HepG2 (cell line): ENCODE results near the gene SPDYE6. TPM values are rescaled to one million over a fixed set of nuclear protein-coding genes. Genes with fewer than 3 reads are reported as not detected.

Source experiments
- ATF7 ChIP-seq, 2 experiments: fragments of 450-650 bp in 1 of 2; sonication (generic) in 1 of 2; formaldehyde crosslinking in 1 of 2; IDR thresholded peaks; 2 replicates each; pipeline versions ENCODE4 v1.4.0 to v1.6.1; 2016 to 2020; ENCODE audit warnings: antibody characterized with exemption in 1 of 2, mild to moderate bottlenecking in 1 of 2, missing genetic modification reagents in 1 of 2
- DPF2 ChIP-seq: sonication (generic); formaldehyde crosslinking; IDR thresholded peaks from 2 replicates; pipeline ENCODE4 v1.4.0; 2020; ENCODE audit warnings: mild to moderate bottlenecking, low read depth, missing genetic modification reagents, borderline replicate concordance
- ETV5 ChIP-seq: IDR thresholded peaks from 2 replicates; pipeline ENCODE4 v1.6.1; 2018; ENCODE audit warnings: missing biosample characterization, missing genetic modification reagents, inconsistent platforms, borderline replicate concordance
- FOXO1 ChIP-seq: sonication (generic); formaldehyde crosslinking; IDR thresholded peaks from 2 replicates; pipeline ENCODE4 v1.4.0; 2020; ENCODE audit warnings: missing genetic modification reagents
- GABPA ChIP-seq, 2 experiments: IDR thresholded peaks; 2 replicates each; pipeline ENCODE4 v1.6.1; 2011 to 2016; ENCODE audit warnings: low read depth in 2 of 2, low read length in 1 of 2, missing biosample characterization in 1 of 2, missing genetic modification characterization in 1 of 2
- HMGA1 ChIP-seq: sonication (generic); formaldehyde crosslinking; conservative IDR thresholded peaks from 2 replicates; pipeline ENCODE4 v1.4.0; 2020; ENCODE audit warnings: missing genetic modification reagents
- KLF12 ChIP-seq: sonication (generic); formaldehyde crosslinking; IDR thresholded peaks from 2 replicates; pipeline ENCODE4 v1.4.0; 2020; ENCODE audit warnings: missing genetic modification reagents, borderline replicate concordance
- RFX3 ChIP-seq: IDR thresholded peaks from 2 replicates; pipeline ENCODE4 v1.6.1; 2016; ENCODE audit warnings: missing biosample characterization, missing genetic modification reagents
- XBP1 ChIP-seq: sonication (generic); formaldehyde crosslinking; IDR thresholded peaks from 2 replicates; pipeline ENCODE4 v1.5.0; 2020; ENCODE audit warnings: missing genetic modification reagents
- ZNF674 ChIP-seq: sonication (generic); formaldehyde crosslinking; IDR thresholded peaks from 2 replicates; pipeline ENCODE4 v1.5.0; 2020; ENCODE audit warnings: low read depth, mild to moderate bottlenecking, missing genetic modification reagents
- polyA plus RNA-seq, 8 experiments: library from polyadenylated mRNA; depleted of rRNA in 3 of 8; stranded (reverse) in 7 of 8; unstranded in 1 of 8; fragments of >200 nt; fragmentation: Illumina TruSeq in 4 of 8; extraction: Trizol in 4 of 8; gene quantifications; 2 replicates each; pipeline versions ENCODE4 v1.2.1 to v1.2.3, GENCODE V29; 2011 to 2016; ENCODE audit warnings: low read depth in 4 of 8, missing spikeins in 1 of 8, mixed read lengths in 1 of 8; ENCODE audit not compliant: insufficient read depth in 1 of 8
- total RNA-seq, 5 experiments: library from RNA; depleted of rRNA; stranded (reverse); fragments of >200 nt; fragmentation: Illumina TruSeq; extraction: Trizol; gene quantifications; 2 replicates each; pipeline ENCODE4 v1.2.3, GENCODE V29; 2016; ENCODE audit warnings: low read depth in 1 of 5
- TF ChIP-seq, protein P1 (sequence below): sonication (generic); formaldehyde crosslinking; IDR thresholded peaks from one replicate; pipeline ENCODE4 v1.5.1; 2020; ENCODE audit warnings: mild to moderate bottlenecking, missing genetic modification reagents; ENCODE audit errors: not compliant biosample characterization

The SPDYE6 gene
- total and polyA plus RNA-seq, 2 of the 13 experiments (the other 11 are each of a cell fraction or from before 2014, with no cell fraction given), result 0.07 TPM; not detected in 1

DNA sequence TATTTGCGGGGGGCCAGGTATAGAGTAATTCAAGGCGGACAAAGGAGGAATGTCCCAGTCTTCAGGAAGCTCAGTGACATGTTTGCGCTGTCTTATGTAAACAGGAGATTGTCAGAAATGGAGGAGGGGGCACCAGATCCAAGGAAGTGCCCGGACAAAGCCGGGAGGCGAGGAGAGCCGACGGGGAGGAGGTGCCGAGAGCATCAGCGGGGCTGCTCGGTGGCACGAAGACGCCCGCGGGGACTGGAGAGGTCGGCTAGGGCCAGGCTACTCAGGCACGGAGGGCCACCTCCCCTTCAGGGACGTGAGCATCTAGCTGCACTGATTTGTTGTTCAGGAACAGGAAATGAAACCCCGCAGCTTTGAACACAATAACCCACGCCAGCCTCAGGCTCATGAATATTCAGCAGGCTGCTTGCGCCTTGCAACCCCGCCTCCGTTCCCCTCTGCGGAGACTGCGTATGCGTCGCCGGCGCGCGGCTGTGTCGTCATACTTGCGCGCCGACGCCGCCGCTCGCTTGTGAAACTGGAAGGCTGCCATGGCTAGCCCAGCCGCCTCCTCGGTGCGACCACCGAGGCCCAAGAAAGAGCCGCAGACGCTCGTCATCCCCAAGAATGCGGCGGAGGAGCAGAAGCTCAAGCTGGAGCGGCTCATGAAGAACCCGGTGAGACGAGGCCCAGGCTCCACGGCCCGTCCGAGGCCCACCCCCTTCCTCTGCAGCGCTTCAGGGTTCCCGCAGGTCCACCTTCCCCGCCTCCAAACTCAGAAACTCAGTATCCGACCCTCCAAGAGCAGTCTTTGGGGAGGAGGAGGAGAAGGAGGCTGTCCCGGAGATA lies 39.8 kb upstream of the SPDYE6 start, which contains the start of gene PRKRIP1 (continued):
- TF ChIP-seq, protein P1, sequence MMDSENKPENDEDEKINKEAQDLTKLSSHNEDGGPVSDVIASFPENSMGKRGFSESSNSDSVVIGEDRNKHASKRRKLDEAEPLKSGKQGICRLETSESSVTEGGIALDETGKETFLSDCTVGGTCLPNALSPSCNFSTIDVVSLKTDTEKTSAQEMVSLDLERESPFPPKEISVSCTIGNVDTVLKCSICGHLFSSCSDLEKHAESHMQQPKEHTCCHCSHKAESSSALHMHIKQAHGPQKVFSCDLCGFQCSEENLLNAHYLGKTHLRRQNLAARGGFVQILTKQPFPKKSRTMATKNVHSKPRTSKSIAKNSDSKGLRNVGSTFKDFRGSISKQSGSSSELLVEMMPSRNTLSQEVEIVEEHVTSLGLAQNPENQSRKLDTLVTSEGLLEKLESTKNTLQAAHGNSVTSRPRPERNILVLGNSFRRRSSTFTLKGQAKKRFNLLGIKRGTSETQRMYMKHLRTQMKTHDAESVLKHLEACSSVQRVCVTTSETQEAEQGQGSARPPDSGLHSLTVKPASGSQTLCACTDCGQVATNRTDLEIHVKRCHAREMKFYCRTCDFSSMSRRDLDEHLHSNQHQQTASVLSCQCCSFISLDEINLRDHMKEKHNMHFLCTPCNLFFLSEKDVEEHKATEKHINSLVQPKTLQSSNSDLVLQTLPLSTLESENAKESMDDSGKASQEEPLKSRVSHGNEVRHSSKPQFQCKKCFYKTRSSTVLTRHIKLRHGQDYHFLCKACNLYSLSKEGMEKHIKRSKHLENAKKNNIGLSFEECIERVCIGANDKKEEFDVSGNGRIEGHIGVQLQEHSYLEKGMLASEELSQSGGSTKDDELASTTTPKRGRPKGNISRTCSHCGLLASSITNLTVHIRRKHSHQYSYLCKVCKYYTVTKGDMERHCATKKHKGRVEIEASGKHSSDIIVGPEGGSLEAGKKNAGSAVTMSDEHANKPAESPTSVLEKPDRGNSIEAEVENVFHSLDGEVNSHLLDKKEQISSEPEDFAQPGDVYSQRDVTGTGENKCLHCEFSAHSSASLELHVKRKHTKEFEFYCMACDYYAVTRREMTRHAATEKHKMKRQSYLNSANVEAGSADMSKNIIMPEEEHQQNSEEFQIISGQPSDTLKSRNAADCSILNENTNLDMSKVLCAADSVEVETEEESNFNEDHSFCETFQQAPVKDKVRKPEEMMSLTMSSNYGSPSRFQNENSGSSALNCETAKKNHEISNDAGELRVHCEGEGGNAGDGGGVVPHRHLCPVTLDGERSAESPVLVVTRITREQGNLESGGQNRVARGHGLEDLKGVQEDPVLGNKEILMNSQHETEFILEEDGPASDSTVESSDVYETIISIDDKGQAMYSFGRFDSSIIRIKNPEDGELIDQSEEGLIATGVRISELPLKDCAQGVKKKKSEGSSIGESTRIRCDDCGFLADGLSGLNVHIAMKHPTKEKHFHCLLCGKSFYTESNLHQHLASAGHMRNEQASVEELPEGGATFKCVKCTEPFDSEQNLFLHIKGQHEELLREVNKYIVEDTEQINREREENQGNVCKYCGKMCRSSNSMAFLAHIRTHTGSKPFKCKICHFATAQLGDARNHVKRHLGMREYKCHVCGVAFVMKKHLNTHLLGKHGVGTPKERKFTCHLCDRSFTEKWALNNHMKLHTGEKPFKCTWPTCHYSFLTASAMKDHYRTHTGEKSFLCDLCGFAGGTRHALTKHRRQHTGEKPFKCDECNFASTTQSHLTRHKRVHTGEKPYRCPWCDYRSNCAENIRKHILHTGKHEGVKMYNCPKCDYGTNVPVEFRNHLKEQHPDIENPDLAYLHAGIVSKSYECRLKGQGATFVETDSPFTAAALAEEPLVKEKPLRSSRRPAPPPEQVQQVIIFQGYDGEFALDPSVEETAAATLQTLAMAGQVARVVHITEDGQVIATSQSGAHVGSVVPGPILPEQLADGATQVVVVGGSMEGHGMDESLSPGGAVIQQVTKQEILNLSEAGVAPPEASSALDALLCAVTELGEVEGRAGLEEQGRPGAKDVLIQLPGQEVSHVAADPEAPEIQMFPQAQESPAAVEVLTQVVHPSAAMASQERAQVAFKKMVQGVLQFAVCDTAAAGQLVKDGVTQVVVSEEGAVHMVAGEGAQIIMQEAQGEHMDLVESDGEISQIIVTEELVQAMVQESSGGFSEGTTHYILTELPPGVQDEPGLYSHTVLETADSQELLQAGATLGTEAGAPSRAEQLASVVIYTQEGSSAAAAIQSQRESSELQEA (CRISPR knock-in tag), result no peak
- TF ChIP-seq HMGA1 (CRISPR knock-in tag) (no peak), RFX3 (CRISPR knock-in tag) (no peak), ATF7 (IDR thresholded peaks at IDR 0.05) (no peak), ATF7 (CRISPR knock-in tag; IDR thresholded peaks at IDR 0.05) (0 out of 2 replicates have a peak, but pooled peaks have one; percentile 47), FOXO1 (no peak), DPF2 (CRISPR knock-in tag) (no peak), GABPA (IDR thresholded peaks at IDR 0.05; ENCODE audit: low read depth, low read length) (no peak), GABPA (CRISPR knock-in tag; IDR thresholded peaks at IDR 0.05; ENCODE audit: low read depth) (peak; percentile 61), ETV5 (CRISPR knock-in tag) (peak; percentile 22; the same call in 1 of the 2 replicates), ZNF674 (CRISPR knock-in tag) (no peak), KLF12 (CRISPR knock-in tag) (no peak), XBP1 (CRISPR knock-in tag) (no peak)
